ENCODE data around the gene TAF11. TPM values are rescaled to one million over a fixed set of nuclear protein-coding genes. Genes with fewer than 3 reads are reported as not detected.

Gene TAF11
- total and polyA plus RNA-seq, 2 of the 8 experiments (the other 6 are each of a cell fraction or from before 2014, with no cell fraction given): 38.2 to 48.6 TPM

- H3K36me3 ChIP-seq (ENCODE audit: control insufficient read depth in 2 of 4, insufficient read depth in 4 of 4, low read length in 3 of 4): peaks cover 6 to 27% (median 16%) of the 10 kb centered on the region in 4 experiments; a peak in 7 of 8 replicates
- H2AK5ac ChIP-seq (ENCODE audit: low read depth, low read length): no peak overlapping the region
- no peaks in the 10 kb centered on the region for H3K79me1 ChIP-seq (ENCODE audit: low read depth, low read length)
- H2BK12ac ChIP-seq (ENCODE audit: low read depth, low read length): no peak overlapping the region
- no peak overlapping the region for H3K14ac ChIP-seq (ENCODE audit: insufficient read length)
- ChIA-PET CTCF (ENCODE audit: partially characterized antibody) (interaction anchor here (0.7 kb wide), 1 partner anchor 16 kb away, joined by 3 read pairs; no protein-coding TSS in a partner anchor), POLR2A (ENCODE audit: partially characterized antibody) (interaction anchor here (0.8 kb wide), 1 partner anchor 20 kb away, joined by 3 read pairs; no protein-coding TSS in a partner anchor)
- no peak overlapping the region for H3K56ac ChIP-seq (replicated peaks; ENCODE audit: insufficient read length, low read depth, low read length)
- FAIRE-seq: no peak
- no peak overlapping the region for H4K8ac ChIP-seq (ENCODE audit: extremely low read depth, insufficient read depth, low read length)
- H3K79me2 ChIP-seq (ENCODE audit: control insufficient read depth in 1 of 2, insufficient read depth in 2 of 2, low read length in 2 of 2): no peaks in the 10 kb centered on the region
- H3K23me2 ChIP-seq (ENCODE audit: low read depth, low read length): no peaks in the 10 kb centered on the region
- no peak overlapping the region for H3K27ac ChIP-seq (ENCODE audit: low read depth, low read length)
- no peaks in the 10 kb centered on the region for H3K9me3 ChIP-seq (ENCODE audit: insufficient read depth in 2 of 2, low read depth in 1 of 2, low read length in 1 of 2)
- no peak overlapping the region for H3K4ac ChIP-seq (replicated peaks; ENCODE audit: insufficient read length, low read depth, low read length)
- no peak overlapping the region for H2BK120ac ChIP-seq (replicated peaks; ENCODE audit: low read depth, low read length)
- H4K5ac ChIP-seq (ENCODE audit: insufficient read length, low read depth, low read length): no peak overlapping the region
- no peak overlapping the region for H2BK5ac ChIP-seq (ENCODE audit: low read depth, low read length)
- H3K4me2 ChIP-seq (ENCODE audit: insufficient read depth in 1 of 2, low read depth in 2 of 2, low read length in 2 of 2): no peak overlapping the region
- no peak overlapping the region for H2AFZ ChIP-seq (ENCODE audit: low read length)
- H2BK15ac ChIP-seq (ENCODE audit: low read length): no peak overlapping the region
- peaks cover 0 to 4% of the 10 kb centered on the region in 2 experiments for H4K20me1 ChIP-seq (replicated peaks in 1 of 2; ENCODE audit: control insufficient read depth in 1 of 2, insufficient read depth in 2 of 2, low read length in 2 of 2)
- H3K9ac ChIP-seq (replicated peaks in 1 of 4; ENCODE audit: extremely low read depth in 1 of 4, low read depth in 3 of 4, low read length in 3 of 4): no peak overlapping the region
- DNase-seq (ENCODE audit: low read depth in 1 of 2, low spot score in 2 of 2): no peak
- no peak overlapping the region for H3K18ac ChIP-seq (ENCODE audit: extremely low read depth, low read length)
- no peaks in the 10 kb centered on the region for H3K4me1 ChIP-seq (replicated peaks in 1 of 4; ENCODE audit: control insufficient read depth in 3 of 4, insufficient read depth in 4 of 4, low read length in 3 of 4)
- H2BK20ac ChIP-seq (ENCODE audit: low read length): no peak overlapping the region
- H3K23ac ChIP-seq (ENCODE audit: insufficient read length): no peak overlapping the region
- no peak overlapping the region for H4K91ac ChIP-seq (replicated peaks; ENCODE audit: insufficient read length, low read length)
- H3K27me3 ChIP-seq (replicated peaks in 1 of 4; ENCODE audit: control insufficient read depth in 3 of 4, extremely low read depth in 1 of 4, insufficient read depth in 3 of 4, low read length in 3 of 4): no peaks in the 10 kb centered on the region
- no peak overlapping the region for H3K4me3 ChIP-seq (ENCODE audit: extremely low read depth in 1 of 4, insufficient read depth in 2 of 4, low read depth in 3 of 4, low read length in 4 of 4)
- WGBS, 2 experiments (ENCODE audit: extremely low coverage in 1 of 2, insufficient coverage in 1 of 2, insufficient read length in 1 of 2, insufficient replicate concordance in 2 of 2, low coverage in 1 of 2, low lambda C conversion rate in 2 of 2, missing lambda C conversion rate in 1 of 2): 88% methylated on average over 4 of the region's 4 CpGs; no CpG with 5 or more reads in 1 of the 2 experiments
- TF ChIP-seq BCL11A (IDR thresholded peaks at IDR 0.05; ENCODE audit: low read depth in 2 of 2, low read length in 2 of 2) (no peak), SIRT6 (IDR thresholded peaks at IDR 0.05; ENCODE audit: low read length) (no peak), POLR2A (IDR thresholded peaks at IDR 0.05; ENCODE audit: control extremely low read depth in 1 of 2, low read depth in 2 of 2, low read length in 2 of 2) (no peak), BACH1 (IDR thresholded peaks at IDR 0.05; ENCODE audit: low read length) (no peak), RFX5 (IDR thresholded peaks at IDR 0.05; ENCODE audit: borderline replicate concordance, low read depth, low read length) (no peak), NRF1 (IDR thresholded peaks at IDR 0.05; ENCODE audit: low read depth, low read length) (no peak), RXRA (IDR thresholded peaks at IDR 0.05; ENCODE audit: insufficient read depth, low read depth, low read length) (no peak), TEAD4 (IDR thresholded peaks at IDR 0.05; ENCODE audit: low read depth, low read length) (no peak), POU5F1 (IDR thresholded peaks at IDR 0.05; ENCODE audit: low read depth, low read length) (no peak), SP2 (IDR thresholded peaks at IDR 0.05; ENCODE audit: low read length) (no peak), HDAC2 (IDR thresholded peaks at IDR 0.05; ENCODE audit: borderline replicate concordance in 1 of 2, low read depth in 2 of 2, low read length in 2 of 2) (no peak), TBP (IDR thresholded peaks at IDR 0.05; ENCODE audit: low read depth, low read length) (no peak), NANOG (IDR thresholded peaks at IDR 0.05; ENCODE audit: insufficient read depth, low read depth, low read length, poor library complexity, severe bottlenecking) (no peak), ZNF274 (IDR thresholded peaks at IDR 0.05; ENCODE audit: borderline replicate concordance, extremely low read depth, low read length) (no peak), RNF2 (IDR thresholded peaks at IDR 0.05; ENCODE audit: borderline replicate concordance, low read depth, low read length, missing control alignments, poor library complexity, severe bottlenecking) (no peak)
Measured at GRCh38 chr6:34836008-34836407, 51.8 kb downstream of the TAF11 start.
